ENCODE data around the gene EPHB3.

Gene EPHB3

GRCh38 chr3:184560531-184560930, 1.1 kb upstream of the EPHB3 start:
- no peak for TF ChIP-seq CTCF (IDR thresholded peaks at IDR 0.05)
- DNase-seq (ENCODE audit: low spot score) = no peak
- H3K4me3 ChIP-seq = peak overlapping the region; percentile 81
- H3K27ac ChIP-seq = no peak overlapping the region

GRCh38 chr3:184561913-184562877, 610 bp downstream of the EPHB3 start:
- TF ChIP-seq CTCF (IDR thresholded peaks at IDR 0.05) = no peak
- Histone ChIP-seq H3K27ac (peak overlapping the region; percentile 52 to 78), H3K4me3 (peak overlapping the region; percentile 81)
- DNase-seq (ENCODE audit: low spot score) = no peak

GRCh38 chr3:184562878-184563560, 1.4 kb downstream of the EPHB3 start:
- peak overlapping the region; percentile 52 to 78 for H3K27ac ChIP-seq
- H3K4me3 ChIP-seq = peak overlapping the region; percentile 81
- no peak for DNase-seq (ENCODE audit: low spot score)
- no peak for TF ChIP-seq CTCF (IDR thresholded peaks at IDR 0.05)

GRCh38 chr3:184563561-184563925, 2.0 kb downstream of the EPHB3 start:
- no peak for DNase-seq (ENCODE audit: low spot score)
- Histone ChIP-seq H3K4me3 (peak overlapping the region; percentile 81), H3K27ac (peak overlapping the region in 1 of 2 donors; percentile 78)
- no peak for TF ChIP-seq CTCF (IDR thresholded peaks at IDR 0.05)

GRCh38 chr3:184563941-184564684, 2.5 kb downstream of the EPHB3 start:
- DNase-seq (ENCODE audit: low spot score) = no peak
- H3K4me3 ChIP-seq = peak overlapping the region; percentile 81
- no peak for TF ChIP-seq CTCF (IDR thresholded peaks at IDR 0.05)
- H3K27ac ChIP-seq = peak overlapping the region in 1 of 2 donors; percentile 78

GRCh38 chr3:184564685-184565385, 3.2 kb downstream of the EPHB3 start:
- Histone ChIP-seq H3K27ac (peak overlapping the region in 1 of 2 donors; percentile 80), H3K4me3 (peak overlapping the region; percentile 33)
- TF ChIP-seq CTCF (IDR thresholded peaks at IDR 0.05) = no peak
- no peak for DNase-seq (ENCODE audit: low spot score)

Measured in coronary artery (tissue), 2 donors.